ENCODE measurements around the gene NRXN3. TPM values are rescaled to one million over a fixed set of nuclear protein-coding genes. Genes with fewer than 3 reads are reported as not detected.

The NRXN3 gene
- total and polyA plus RNA-seq, 2 of the 4 experiments (the other 2 are of a cell fraction), result 4.8 to 25.1 TPM

GRCh38 chr14:78885884-78886283 is 715.7 kb downstream of the NRXN3 start:
- Histone ChIP-seq H2BK120ac (ENCODE audit: low read depth, low read length) (no peak overlapping the region), H3K56ac (ENCODE audit: extremely low read depth, insufficient read depth, low read length) (no peak overlapping the region), H3K36me3 (ENCODE audit: control insufficient read depth, insufficient read depth, low read length) (no peaks in the 10 kb centered on the region), H3K4me2 (ENCODE audit: low read depth, low read length) (no peak overlapping the region), H3K4me3 (ENCODE audit: insufficient read depth, low read depth, low read length) (no peak overlapping the region), H3K9me3 (ENCODE audit: control insufficient read depth, insufficient read depth, low read length) (no peaks in the 10 kb centered on the region), H2BK20ac (ENCODE audit: low read depth, low read length) (no peak overlapping the region), H4K91ac (ENCODE audit: insufficient read depth, low read depth, low read length) (no peak overlapping the region), H2BK5ac (ENCODE audit: low read depth, low read length, poor library complexity, severe bottlenecking) (no peak overlapping the region), H3K27me3 (ENCODE audit: control insufficient read depth, insufficient read depth, low read length) (no peaks in the 10 kb centered on the region), H4K5ac (ENCODE audit: low read depth, low read length) (no peak overlapping the region), H3K9ac (ENCODE audit: low read depth, low read length) (no peak overlapping the region), H3K79me1 (ENCODE audit: low read depth in 1 of 2, low read length in 2 of 2) (no peaks in the 10 kb centered on the region), H2AK9ac (replicated peaks; ENCODE audit: low read depth, low read length, poor library complexity) (no peak overlapping the region), H3K14ac (replicated peaks; ENCODE audit: low read depth, low read length) (no peak overlapping the region), H3K9me1 (ENCODE audit: insufficient read depth, low read length) (no peaks in the 10 kb centered on the region), H2AK5ac (ENCODE audit: low read depth, low read length) (no peak overlapping the region), H3K27ac (ENCODE audit: insufficient read depth, low read length) (no peak overlapping the region), H4K20me1 (ENCODE audit: insufficient read depth, low read length) (no peaks in the 10 kb centered on the region), H3K4me1 (ENCODE audit: control insufficient read depth, insufficient read depth, low read length) (no peaks in the 10 kb centered on the region), H3K23ac (ENCODE audit: low read depth, low read length) (no peak overlapping the region), H3K4ac (ENCODE audit: low read depth, low read length) (no peak overlapping the region), H2AFZ (replicated peaks; ENCODE audit: low read length, poor library complexity) (no peak overlapping the region), H4K8ac (ENCODE audit: low read depth in 2 of 2, low read length in 2 of 2) (no peak overlapping the region), H2BK15ac (ENCODE audit: low read depth, low read length) (no peak overlapping the region), H3K18ac (ENCODE audit: low read depth, low read length) (no peak overlapping the region)
- DNase-seq (no peak), ATAC-seq (ENCODE audit: low read depth) (no peak)
- CTCF ChIA-PET, result interaction anchor here (0.6 kb wide), 1 partner anchor 15 kb away, joined by 4 read pairs; no protein-coding TSS in a partner anchor
- intact Hi-C loops (cut with micrococcal nuclease) (no loop called here), in situ Hi-C loops (cut with MboI; ENCODE audit: low sequenced_read_pairs) (no loop called here), dilution Hi-C loops (cut with HindIII; ENCODE audit: low sequenced_read_pairs, unreplicated experiment) (no loop called here)
- no TSS peak for BruUV-seq (replicated peaks)
- no peak for TF ChIP-seq RCOR1 (IDR thresholded peaks at IDR 0.05; ENCODE audit: insufficient replicate concordance, low read length)
- no peak for TF ChIP-seq CHD1 (IDR thresholded peaks at IDR 0.05; ENCODE audit: low read depth, low read length)
- TF ChIP-seq ELK1 (IDR thresholded peaks at IDR 0.05; ENCODE audit: borderline replicate concordance, low read depth, low read length), result no peak
- TF ChIP-seq BHLHE40 (IDR thresholded peaks at IDR 0.05; ENCODE audit: low read depth, low read length), result no peak
- no peak for TF ChIP-seq NFE2L2 (IDR thresholded peaks at IDR 0.05; ENCODE audit: low read depth, low read length)
- no peak for TF ChIP-seq SMC3 (IDR thresholded peaks at IDR 0.05; ENCODE audit: low read depth, low read length)
- TF ChIP-seq FOS (IDR thresholded peaks at IDR 0.05; ENCODE audit: low read depth, low read length), result no peak
- TF ChIP-seq RAD21 (IDR thresholded peaks at IDR 0.05; ENCODE audit: low read length), result no peak
- no peak for TF ChIP-seq RFX5 (IDR thresholded peaks at IDR 0.05; ENCODE audit: low read depth, low read length)
- no peak for TF ChIP-seq POLR2A (IDR thresholded peaks at IDR 0.05; ENCODE audit: low read depth, low read length)
- no peak for TF ChIP-seq CEBPB (IDR thresholded peaks at IDR 0.05; ENCODE audit: low read depth, low read length)
- no peak for TF ChIP-seq MAZ (IDR thresholded peaks at IDR 0.05; ENCODE audit: borderline replicate concordance, low read depth, low read length)
- TF ChIP-seq USF2 (IDR thresholded peaks at IDR 0.05; ENCODE audit: low read depth, low read length), result no peak
- TF ChIP-seq MAFK (IDR thresholded peaks at IDR 0.05; ENCODE audit: low read depth, low read length), result no peak
- TF ChIP-seq CTCF (conservative IDR thresholded peaks at IDR 0.05; ENCODE audit: low read depth, low read length), result no peak
- TF ChIP-seq MXI1 (IDR thresholded peaks at IDR 0.05; ENCODE audit: borderline replicate concordance, low read depth, low read length), result no peak
- POLR2A ChIA-PET (ENCODE audit: unreplicated experiment), result no interaction called here

All from IMR-90 (cell line).